Measurements from ENCODE around the gene MAPK8IP3.

- no peak for TF ChIP-seq CEBPB (tag; IDR thresholded peaks at IDR 0.05)
- no peak for TF ChIP-seq POLR3A (IDR thresholded peaks at IDR 0.05; ENCODE audit: borderline replicate concordance, extremely low read depth, insufficient read depth, insufficient read length)
- TF ChIP-seq ZHX1 (conservative IDR thresholded peaks at IDR 0.05; ENCODE audit: low read length) = no peak
- no peak for TF ChIP-seq KDM2B (CRISPR knock-in tag; IDR thresholded peaks at IDR 0.05)
Measured at GRCh38 chr16:1817276-1817589, 111.2 kb downstream of the MAPK8IP3 start.
